Nephron (organoid): ENCODE data around the gene APOBEC3G.
"Not testable (repeated sequence)": the region's sequence is repeated elsewhere in the genome, so short reads cannot be mapped to it uniquely, and the experiment has no call there.

ENCODE experiments used
- H3K27ac Mint-ChIP-seq, 3 experiments: 2 replicates each; pipeline ENCODE4 v1.8.0; 2020; ENCODE audit warnings: mixed read lengths in 3 of 3, mild to moderate bottlenecking in 2 of 3, moderate library complexity in 1 of 3
- H3K27me3 Mint-ChIP-seq: 2 replicates; pipeline ENCODE4 v1.8.0; 2021; ENCODE audit warnings: low read depth, mild to moderate bottlenecking, moderate library complexity, mixed read lengths
- H3K36me3 Mint-ChIP-seq: 2 replicates; pipeline ENCODE4 v1.8.0; 2020; ENCODE audit warnings: low read depth, mixed read lengths
- H3K4me1 Mint-ChIP-seq: 2 replicates; pipeline ENCODE4 v1.8.0; 2020; ENCODE audit warnings: mixed read lengths
- H3K4me3 Mint-ChIP-seq, 3 experiments: 2 replicates each; pipeline ENCODE4 v1.8.0; 2020; ENCODE audit warnings: mild to moderate bottlenecking in 3 of 3, mixed read lengths in 3 of 3, moderate library complexity in 2 of 3
- H3K9me3 Mint-ChIP-seq: 2 replicates; pipeline ENCODE4 v1.8.0; 2020; ENCODE audit warnings: mixed read lengths
- CTCF ChIP-seq, 3 experiments: fragments of 200-600 bp; sonication (generic); IDR thresholded peaks; one replicate each; pipeline ENCODE4 v1.5.0; 2021; ENCODE audit warnings: antibody characterized with exemption in 3 of 3; ENCODE audit not compliant: unreplicated experiment in 3 of 3

APOBEC3G gene

DNA sequence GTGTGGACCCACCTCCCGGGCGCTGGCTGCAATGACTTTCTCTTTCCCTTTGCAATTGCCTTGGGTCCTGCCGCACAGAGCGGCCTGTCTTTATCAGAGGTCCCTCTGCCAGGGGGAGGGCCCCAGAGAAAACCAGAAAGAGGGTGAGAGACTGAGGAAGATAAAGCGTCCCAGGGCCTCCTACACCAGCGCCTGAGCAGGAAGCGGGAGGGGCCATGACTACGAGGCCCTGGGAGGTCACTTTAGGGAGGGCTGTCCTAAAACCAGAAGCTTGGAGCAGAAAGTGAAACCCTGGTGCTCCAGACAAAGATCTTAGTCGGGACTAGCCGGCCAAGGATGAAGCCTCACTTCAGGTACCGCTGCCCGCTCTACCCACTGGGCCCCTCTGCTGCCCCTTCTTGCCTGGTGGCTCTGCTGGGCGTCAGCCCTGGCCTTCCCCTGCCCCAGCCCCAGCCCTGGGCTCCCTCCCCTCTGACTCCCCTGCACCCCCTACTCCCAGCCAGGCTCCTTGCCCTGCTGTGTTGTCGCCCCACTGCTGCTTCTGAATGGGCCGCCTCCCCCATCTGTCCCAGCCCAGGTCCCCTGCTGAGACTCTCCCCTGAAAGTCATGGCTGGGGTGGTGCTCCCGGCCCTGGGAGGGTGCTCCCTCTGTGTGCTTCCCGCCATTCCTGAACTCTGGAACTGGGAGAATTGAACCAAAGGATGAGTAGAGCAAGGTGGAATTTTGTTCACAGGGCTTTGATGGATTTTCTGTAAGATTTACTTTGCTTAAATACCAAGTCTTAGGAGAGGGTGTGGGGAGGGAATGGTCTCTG lies at the start of gene APOBEC3G:
TSS of gene APOBEC3G (plus strand) at position 250 of the 815 bp plus-strand sequence. CDS start at position 337, 87 bp downstream.
- H3K4me1 Mint-ChIP-seq: peaks cover 21% of the 10 kb centered on the region
- peak within 1 kb of the TSS; percentile 73 to 78 (median 75) for H3K4me3 Mint-ChIP-seq
- peak in 1 of 3 experiments; percentile 16 for TF ChIP-seq CTCF (IDR thresholded peaks at IDR 0.05; ENCODE audit: unreplicated experiment in 3 of 3)
- H3K27ac Mint-ChIP-seq: peak within 1 kb of the TSS in 2 of 3 experiments; percentile 35 to 57
- not testable (repeated sequence) for H3K36me3 Mint-ChIP-seq, H3K27me3 Mint-ChIP-seq, H3K9me3 Mint-ChIP-seq

- Mint-ChIP-seq H3K9me3 (no peaks in the 10 kb centered on the region), H3K27ac (no peak overlapping the region), H3K4me3 (no peak overlapping the region), H3K27me3 (peaks cover 4% of the 10 kb centered on the region), H3K36me3 (no peaks in the 10 kb centered on the region), H3K4me1 (no peaks in the 10 kb centered on the region)
- TF ChIP-seq CTCF (IDR thresholded peaks at IDR 0.05; ENCODE audit: unreplicated experiment in 3 of 3): no peak
These were observed 49.4 kb upstream of the APOBEC3G start for GRCh38 chr22:39027717-39028116.

- Mint-ChIP-seq H3K27me3 (peaks cover 4% of the 10 kb centered on the region), H3K9me3 (no peaks in the 10 kb centered on the region), H3K4me3 (no peak overlapping the region), H3K27ac (no peak overlapping the region), H3K4me1 (no peaks in the 10 kb centered on the region), H3K36me3 (no peaks in the 10 kb centered on the region)
- TF ChIP-seq CTCF (IDR thresholded peaks at IDR 0.05; ENCODE audit: unreplicated experiment in 3 of 3): no peak
These were observed 48.8 kb upstream of the APOBEC3G start for GRCh38 chr22:39028281-39028680.

DNA sequence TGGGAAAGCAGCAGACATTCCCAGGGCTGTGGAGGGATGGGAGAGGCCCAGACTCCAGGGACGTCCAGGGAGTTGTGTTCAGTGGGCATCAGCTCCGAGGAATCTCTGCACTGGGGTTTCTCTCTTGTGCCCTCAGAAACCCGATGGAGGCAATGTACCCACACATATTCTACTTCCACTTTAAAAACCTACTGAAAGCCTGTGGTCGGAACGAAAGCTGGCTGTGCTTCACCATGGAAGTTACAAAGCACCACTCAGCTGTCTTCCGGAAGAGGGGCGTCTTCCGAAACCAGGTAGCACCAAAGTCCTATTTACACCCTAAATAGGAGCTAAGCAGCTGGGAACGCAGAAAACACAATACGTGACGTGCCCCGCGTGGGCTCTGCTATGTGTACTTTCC lies 47.8 kb upstream of the APOBEC3G start:
- H3K36me3 Mint-ChIP-seq: no peaks in the 10 kb centered on the region
- TF ChIP-seq CTCF (IDR thresholded peaks at IDR 0.05; ENCODE audit: unreplicated experiment in 3 of 3): no peak
- peaks cover 4% of the 10 kb centered on the region for H3K27me3 Mint-ChIP-seq
- no peak overlapping the region for H3K4me3 Mint-ChIP-seq
- H3K9me3 Mint-ChIP-seq: no peaks in the 10 kb centered on the region
- H3K4me1 Mint-ChIP-seq: no peaks in the 10 kb centered on the region
- H3K27ac Mint-ChIP-seq: no peak overlapping the region

- no peaks in the 10 kb centered on the region for H3K9me3 Mint-ChIP-seq
- H3K36me3 Mint-ChIP-seq: no peaks in the 10 kb centered on the region
- TF ChIP-seq CTCF (IDR thresholded peaks at IDR 0.05; ENCODE audit: unreplicated experiment in 3 of 3): no peak
- H3K4me3 Mint-ChIP-seq: no peak overlapping the region
- H3K27ac Mint-ChIP-seq: no peak overlapping the region
- H3K27me3 Mint-ChIP-seq: peaks cover 4% of the 10 kb centered on the region
- no peaks in the 10 kb centered on the region for H3K4me1 Mint-ChIP-seq
These were observed 46.4 kb upstream of the APOBEC3G start for GRCh38 chr22:39030705-39031104.

DNA sequence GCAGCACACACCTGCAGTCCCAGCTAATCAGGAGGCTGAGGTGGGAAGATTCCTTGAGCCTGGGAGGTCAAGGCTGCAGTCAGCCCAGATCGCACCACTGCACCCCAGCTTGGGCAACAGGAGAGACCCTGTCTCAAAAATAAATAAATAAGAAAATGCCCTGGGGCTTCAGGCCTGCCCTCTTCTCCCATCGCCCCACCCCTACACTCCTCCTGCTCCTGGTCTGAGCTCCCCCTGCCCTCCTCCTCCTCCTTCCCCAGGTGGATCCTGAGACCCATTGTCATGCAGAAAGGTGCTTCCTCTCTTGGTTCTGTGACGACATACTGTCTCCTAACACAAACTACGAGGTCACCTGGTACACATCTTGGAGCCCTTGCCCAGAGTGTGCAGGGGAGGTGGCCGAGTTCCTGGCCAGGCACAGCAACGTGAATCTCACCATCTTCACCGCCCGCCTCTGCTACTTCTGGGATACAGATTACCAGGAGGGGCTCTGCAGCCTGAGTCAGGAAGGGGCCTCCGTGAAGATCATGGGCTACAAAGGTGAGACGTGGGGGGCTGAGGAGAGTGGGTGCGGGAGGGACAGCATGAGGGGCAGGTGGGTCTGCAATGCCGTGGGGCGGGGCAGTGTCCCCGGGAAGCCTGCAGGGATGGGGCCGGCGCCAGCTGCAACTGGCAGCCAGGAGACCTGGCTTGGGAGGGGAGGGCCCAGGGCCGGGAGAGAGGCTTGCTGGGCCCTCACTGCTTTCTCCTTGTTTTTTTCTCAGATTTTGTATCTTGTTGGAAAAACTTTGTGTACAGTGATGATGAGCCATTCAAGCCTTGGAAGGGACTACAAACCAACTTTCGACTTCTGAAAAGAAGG lies 45.4 kb upstream of the APOBEC3G start:
- not testable (repeated sequence) for H3K27me3 Mint-ChIP-seq, H3K9me3 Mint-ChIP-seq, H3K27ac Mint-ChIP-seq, H3K36me3 Mint-ChIP-seq, H3K4me3 Mint-ChIP-seq, H3K4me1 Mint-ChIP-seq

DNA sequence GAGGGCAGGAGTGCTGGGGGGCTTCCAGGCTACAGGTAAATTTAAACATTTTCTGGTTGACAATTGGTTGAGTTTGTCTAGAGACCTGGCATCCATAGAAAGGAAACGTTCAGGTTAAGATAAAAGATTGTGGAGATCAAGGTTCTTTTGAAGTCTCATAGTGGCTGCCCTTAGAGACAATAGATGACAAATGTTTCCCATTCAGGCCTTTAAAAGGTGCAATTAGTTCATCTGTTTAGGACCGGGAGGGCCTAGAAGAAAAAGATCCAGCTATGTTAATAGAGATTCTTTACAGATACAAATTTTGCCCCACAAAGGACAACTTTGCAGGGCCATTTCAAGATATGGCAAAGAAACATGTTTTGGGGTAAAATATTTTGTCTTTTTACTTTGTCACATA lies 40.0 kb upstream of the APOBEC3G start:
- H3K27me3 Mint-ChIP-seq, H3K36me3 Mint-ChIP-seq, H3K9me3 Mint-ChIP-seq, H3K27ac Mint-ChIP-seq, H3K4me1 Mint-ChIP-seq, H3K4me3 Mint-ChIP-seq: not testable (repeated sequence)
